Measurements from ENCODE around the gene ITGB1.

DNA sequence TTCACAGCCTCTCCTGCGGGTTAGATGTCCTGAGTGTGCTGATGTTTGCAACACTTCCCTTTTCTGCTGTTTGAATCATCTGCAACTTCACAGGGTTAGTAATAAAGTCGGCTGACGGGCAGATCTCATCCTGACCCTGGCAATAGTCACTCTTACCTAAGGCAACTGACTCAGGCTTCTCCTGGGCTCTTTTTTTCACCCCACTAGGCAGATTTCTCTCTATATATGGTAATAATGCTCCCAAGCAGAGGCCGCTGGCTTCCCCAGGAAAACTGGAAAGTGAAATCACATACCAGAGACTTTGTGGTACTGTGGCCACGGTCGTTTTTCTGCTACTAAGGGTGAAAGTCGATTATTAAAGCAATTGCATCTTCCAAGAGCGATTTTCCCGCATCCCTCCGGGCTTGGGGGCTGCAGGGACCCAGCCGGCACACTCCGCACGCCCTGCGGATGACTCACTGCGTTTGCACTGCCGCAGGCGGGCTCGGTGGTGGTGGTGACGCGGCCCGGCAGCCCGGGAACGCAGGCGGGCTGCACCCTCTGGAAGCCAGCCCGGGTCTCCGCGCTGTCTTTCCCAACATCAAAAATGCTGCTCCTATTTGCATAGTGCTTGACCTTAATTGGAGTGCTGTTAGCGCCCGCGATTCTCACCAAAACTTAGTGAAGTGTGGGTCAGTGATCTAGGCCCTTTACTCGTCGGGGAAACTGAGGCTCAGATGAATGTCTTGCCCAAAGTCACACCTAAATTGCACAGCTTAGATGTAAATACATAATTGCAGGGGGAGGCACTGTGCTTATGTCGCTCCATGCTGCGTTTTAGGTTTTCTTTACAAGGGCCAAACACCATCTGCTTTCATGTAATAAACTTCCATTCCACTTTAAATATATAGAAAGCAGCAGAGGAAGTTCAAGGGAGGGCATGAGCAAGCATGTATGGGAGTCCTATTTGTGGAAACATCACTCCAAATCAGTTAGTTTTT, 47.6 kb upstream of the ITGB1 start:
- TF ChIP-seq, protein P1, sequence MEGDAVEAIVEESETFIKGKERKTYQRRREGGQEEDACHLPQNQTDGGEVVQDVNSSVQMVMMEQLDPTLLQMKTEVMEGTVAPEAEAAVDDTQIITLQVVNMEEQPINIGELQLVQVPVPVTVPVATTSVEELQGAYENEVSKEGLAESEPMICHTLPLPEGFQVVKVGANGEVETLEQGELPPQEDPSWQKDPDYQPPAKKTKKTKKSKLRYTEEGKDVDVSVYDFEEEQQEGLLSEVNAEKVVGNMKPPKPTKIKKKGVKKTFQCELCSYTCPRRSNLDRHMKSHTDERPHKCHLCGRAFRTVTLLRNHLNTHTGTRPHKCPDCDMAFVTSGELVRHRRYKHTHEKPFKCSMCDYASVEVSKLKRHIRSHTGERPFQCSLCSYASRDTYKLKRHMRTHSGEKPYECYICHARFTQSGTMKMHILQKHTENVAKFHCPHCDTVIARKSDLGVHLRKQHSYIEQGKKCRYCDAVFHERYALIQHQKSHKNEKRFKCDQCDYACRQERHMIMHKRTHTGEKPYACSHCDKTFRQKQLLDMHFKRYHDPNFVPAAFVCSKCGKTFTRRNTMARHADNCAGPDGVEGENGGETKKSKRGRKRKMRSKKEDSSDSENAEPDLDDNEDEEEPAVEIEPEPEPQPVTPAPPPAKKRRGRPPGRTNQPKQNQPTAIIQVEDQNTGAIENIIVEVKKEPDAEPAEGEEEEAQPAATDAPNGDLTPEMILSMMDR (IDR thresholded peaks at IDR 0.05) = no peak
- TF ChIP-seq POLR2A (IDR thresholded peaks at IDR 0.05) = peak in 1 of 2 donors; percentile 48

All from heart left ventricle (tissue), 13 donors.